CD14-positive monocyte (primary cell): Measurements from ENCODE around the gene LTBP1. TPM values are rescaled to one million over a fixed set of nuclear protein-coding genes. Genes with fewer than 3 reads are reported as not detected.

Experiments
- DNase-seq, 3 donors: peaks; one replicate each; pipeline ENCODE4 v3.0.0-alpha.2; 2011 to 2022
- H2AFZ ChIP-seq: 2 replicates; pipeline ENCODE4 v1.6.0; 2012; ENCODE audit warnings: mild to moderate bottlenecking, low read depth, low read length, inconsistent platforms; ENCODE audit not compliant: insufficient read depth, poor library complexity, severe bottlenecking
- H3K27ac ChIP-seq, 2 donors: 1 replicate in 1 of 2; 2 replicates in 1 of 2; pipeline ENCODE4 v1.5.1; 2012 to 2013; ENCODE audit warnings: low read length in 2 of 2, control low read depth in 1 of 2, inconsistent platforms in 1 of 2, low read depth in 1 of 2, mild to moderate bottlenecking in 1 of 2
- H3K27me3 ChIP-seq, 2 donors: one replicate each; pipeline versions ENCODE4 v1.6.0 to v1.6.1; 2011 to 2013; ENCODE audit warnings: low read length in 2 of 2; ENCODE audit not compliant: control insufficient read depth in 2 of 2, insufficient read depth in 2 of 2
- H3K36me3 ChIP-seq, 2 donors: replicated peaks in 1 of 2; 1 replicate in 1 of 2; 2 replicates in 1 of 2; pipeline versions ENCODE4 v1.5.1 to v1.6.1; 2012 to 2013; ENCODE audit warnings: low read length in 2 of 2, control low read depth in 1 of 2, inconsistent platforms in 1 of 2, mild to moderate bottlenecking in 1 of 2; ENCODE audit not compliant: insufficient read depth in 2 of 2, control insufficient read depth in 1 of 2
- H3K4me1 ChIP-seq, 2 donors: 1 replicate in 1 of 2; 2 replicates in 1 of 2; pipeline versions ENCODE4 v1.5.1 to v1.6.1; 2012 to 2013; ENCODE audit warnings: low read length in 2 of 2, control low read depth in 1 of 2, inconsistent platforms in 1 of 2, mild to moderate bottlenecking in 1 of 2, moderate library complexity in 1 of 2; ENCODE audit not compliant: insufficient read depth in 2 of 2, control insufficient read depth in 1 of 2
- H3K4me2 ChIP-seq: replicated peaks from 2 replicates; pipeline ENCODE3; 2012; ENCODE audit warnings: low read length, moderate library complexity, mild to moderate bottlenecking; ENCODE audit not compliant: poor library complexity, severe bottlenecking; ENCODE audit errors: extremely low read depth
- H3K4me3 ChIP-seq, 3 experiments: fragments of 200-600 bp in 1 of 3; sonication (generic) in 1 of 3; replicated peaks in 1 of 3; 1 replicate in 2 of 3; 2 replicates in 1 of 3; pipeline ENCODE4 v1.5.1; 2011 to 2013; ENCODE audit warnings: low read length in 3 of 3, mild to moderate bottlenecking in 3 of 3, control low read depth in 2 of 3, low read depth in 2 of 3, inconsistent platforms in 1 of 3, moderate library complexity in 1 of 3
- H3K79me2 ChIP-seq: 2 replicates; pipeline ENCODE4 v1.6.0; 2012; ENCODE audit warnings: mild to moderate bottlenecking, control low read depth, inconsistent platforms, low read length, moderate library complexity; ENCODE audit not compliant: insufficient read depth
- H3K9ac ChIP-seq: 2 replicates; pipeline ENCODE4 v1.6.0; 2017; ENCODE audit warnings: low read length, mild to moderate bottlenecking; ENCODE audit not compliant: insufficient read depth, poor library complexity, severe bottlenecking
- H3K9me3 ChIP-seq, 2 donors: replicated peaks in 1 of 2; 1 replicate in 1 of 2; 2 replicates in 1 of 2; pipeline versions ENCODE4 v1.5.1 to v1.6.1; 2012 to 2013; ENCODE audit warnings: low read length in 2 of 2, control low read depth in 1 of 2; ENCODE audit not compliant: control insufficient read depth in 1 of 2, insufficient read depth in 1 of 2
- H4K20me1 ChIP-seq: 2 replicates; pipeline ENCODE4 v1.6.0; 2012; ENCODE audit warnings: mild to moderate bottlenecking, low read length, control low read depth, moderate library complexity; ENCODE audit not compliant: insufficient read depth
- H3K27ac Mint-ChIP-seq, 7 donors: one replicate each; pipeline ENCODE4 v1.8.0; 2020; ENCODE audit warnings: mild to moderate bottlenecking in 7 of 7, mixed read lengths in 7 of 7, moderate library complexity in 6 of 7, inconsistent platforms in 2 of 7
- H3K27me3 Mint-ChIP-seq, 3 donors: one replicate each; pipeline ENCODE4 v1.8.0; 2021 to 2022; ENCODE audit warnings: low read depth in 3 of 3, mild to moderate bottlenecking in 3 of 3, mixed read lengths in 3 of 3, moderate library complexity in 3 of 3, inconsistent platforms in 1 of 3
- H3K36me3 Mint-ChIP-seq, 2 donors: one replicate each; pipeline ENCODE4 v1.8.0; 2020; ENCODE audit warnings: mixed read lengths in 2 of 2, inconsistent platforms in 1 of 2, mild to moderate bottlenecking in 1 of 2
- H3K4me1 Mint-ChIP-seq: one replicate; pipeline ENCODE4 v1.8.0; 2020; ENCODE audit warnings: mild to moderate bottlenecking, mixed read lengths
- H3K4me3 Mint-ChIP-seq, 2 donors: one replicate each; pipeline ENCODE4 v1.8.0; 2020; ENCODE audit warnings: mild to moderate bottlenecking in 2 of 2, mixed read lengths in 2 of 2, moderate library complexity in 1 of 2
- H3K9me3 Mint-ChIP-seq, 7 donors: one replicate each; pipeline ENCODE4 v1.8.0; 2020 to 2022; ENCODE audit warnings: mixed read lengths in 7 of 7, mild to moderate bottlenecking in 6 of 7, moderate library complexity in 6 of 7, inconsistent platforms in 2 of 7
- WGBS: methylation state at CpG from one replicate; pipeline ENCODE4 v1.1.5; 2013; ENCODE audit warnings: missing lambda C conversion rate; ENCODE audit not compliant: insufficient coverage; 5-methylcytosine and 5-hydroxymethylcytosine counted together
- intact Hi-C, 2 donors: fragments of 100-400 bp; cut with micrococcal nuclease; formaldehyde crosslinking; loops; one replicate each; pipeline versions ENCODE4 v1.15.0 to v1.15.1; 2023
- polyA plus RNA-seq, 3 donors: library from polyadenylated mRNA; depleted of rRNA in 1 of 3; unstranded in 2 of 3; stranded (reverse) in 1 of 3; fragments of 300-500 nt in 2 of 3; fragments of >200 nt in 1 of 3; fragmentation: Illumina TruSeq in 2 of 3; gene quantifications; 1 replicate in 2 of 3; 2 replicates in 1 of 3; pipeline ENCODE4 v1.2.3, GENCODE V29; 2012 to 2021
- TF ChIP-seq, protein P1 (sequence below): fragments of 200-600 bp; IDR thresholded peaks from one replicate; pipeline ENCODE4 v1.8.0; 2022; ENCODE audit warnings: antibody characterized with exemption, mild to moderate bottlenecking

The LTBP1 gene
- polyA plus RNA-seq, 3 donors: 0.18 to 0.24 TPM; not detected in 1

GRCh38 chr2:33258387-33258786 is 311.6 kb downstream of the LTBP1 start:
- Histone ChIP-seq H3K9ac (no peak overlapping the region), H4K20me1 (no peaks in the 10 kb centered on the region), H3K9me3 (no peaks in the 10 kb centered on the region), H3K79me2 (no peaks in the 10 kb centered on the region), H3K4me3 (no peak overlapping the region), H3K27me3 (no peaks in the 10 kb centered on the region), H3K27ac (no peak overlapping the region), H3K4me2 (no peak overlapping the region), H3K36me3 (no peaks in the 10 kb centered on the region), H3K4me1 (no peaks in the 10 kb centered on the region), H2AFZ (no peak overlapping the region)
- Mint-ChIP-seq H3K4me1 (no peaks in the 10 kb centered on the region), H3K27me3 (peaks cover 0 to 1% (median 0%) of the 10 kb centered on the region in 3 donors), H3K27ac (no peak overlapping the region), H3K9me3 (peaks cover 0 to 5% (median 0%) of the 10 kb centered on the region in 7 donors), H3K36me3 (no peaks in the 10 kb centered on the region), H3K4me3 (no peak overlapping the region)
- TF ChIP-seq, protein P1, sequence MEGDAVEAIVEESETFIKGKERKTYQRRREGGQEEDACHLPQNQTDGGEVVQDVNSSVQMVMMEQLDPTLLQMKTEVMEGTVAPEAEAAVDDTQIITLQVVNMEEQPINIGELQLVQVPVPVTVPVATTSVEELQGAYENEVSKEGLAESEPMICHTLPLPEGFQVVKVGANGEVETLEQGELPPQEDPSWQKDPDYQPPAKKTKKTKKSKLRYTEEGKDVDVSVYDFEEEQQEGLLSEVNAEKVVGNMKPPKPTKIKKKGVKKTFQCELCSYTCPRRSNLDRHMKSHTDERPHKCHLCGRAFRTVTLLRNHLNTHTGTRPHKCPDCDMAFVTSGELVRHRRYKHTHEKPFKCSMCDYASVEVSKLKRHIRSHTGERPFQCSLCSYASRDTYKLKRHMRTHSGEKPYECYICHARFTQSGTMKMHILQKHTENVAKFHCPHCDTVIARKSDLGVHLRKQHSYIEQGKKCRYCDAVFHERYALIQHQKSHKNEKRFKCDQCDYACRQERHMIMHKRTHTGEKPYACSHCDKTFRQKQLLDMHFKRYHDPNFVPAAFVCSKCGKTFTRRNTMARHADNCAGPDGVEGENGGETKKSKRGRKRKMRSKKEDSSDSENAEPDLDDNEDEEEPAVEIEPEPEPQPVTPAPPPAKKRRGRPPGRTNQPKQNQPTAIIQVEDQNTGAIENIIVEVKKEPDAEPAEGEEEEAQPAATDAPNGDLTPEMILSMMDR: no peak
- 95% methylated on average over 2 of the region's 4 CpGs for WGBS
- no peak for DNase-seq
- intact Hi-C loops: no loop called here

DNA sequence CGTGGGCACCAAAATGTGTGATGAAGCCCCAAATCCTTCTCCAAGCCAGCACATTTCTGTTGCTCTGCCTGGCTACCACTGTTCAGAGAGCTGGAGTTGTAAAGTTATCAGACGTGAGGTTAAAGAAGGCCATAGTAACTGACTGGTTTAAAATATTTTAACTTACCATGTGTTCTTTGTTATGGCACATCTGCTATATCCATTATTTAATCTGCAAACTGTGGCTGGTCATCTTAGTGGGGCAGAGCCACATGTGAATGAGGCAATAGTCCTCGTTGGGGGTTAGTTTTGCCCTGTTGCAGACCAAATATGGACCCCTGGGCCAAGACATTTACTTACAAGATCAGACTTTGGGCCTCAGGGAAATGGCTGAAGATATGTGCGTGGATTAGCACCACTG is 315.3 kb downstream of the LTBP1 start:
- H3K4me2 ChIP-seq: no peak overlapping the region
- H2AFZ ChIP-seq: no peak overlapping the region
- Mint-ChIP-seq H3K27me3 (no peaks in the 10 kb centered on the region), H3K9me3 (peaks cover 0 to 20% (median 7%) of the 10 kb centered on the region in 7 donors), H3K27ac (no peak overlapping the region), H3K4me3 (no peak overlapping the region), H3K36me3 (no peaks in the 10 kb centered on the region), H3K4me1 (no peaks in the 10 kb centered on the region)
- H3K79me2 ChIP-seq: no peaks in the 10 kb centered on the region
- peaks cover 0 to 18% of the 10 kb centered on the region in 2 donors for H3K9me3 ChIP-seq
- H3K4me1 ChIP-seq: no peaks in the 10 kb centered on the region
- intact Hi-C loops: no loop called here
- no peak for DNase-seq
- no peaks in the 10 kb centered on the region for H3K36me3 ChIP-seq
- no peaks in the 10 kb centered on the region for H4K20me1 ChIP-seq
- TF ChIP-seq, protein P1: no peak
- no peak overlapping the region for H3K27ac ChIP-seq
- no peak overlapping the region for H3K9ac ChIP-seq
- no peak overlapping the region for H3K4me3 ChIP-seq
- no peaks in the 10 kb centered on the region for H3K27me3 ChIP-seq
- WGBS: 86% methylated on average over 1 of the region's 4 CpGs
